ENCODE data around the gene MCHR1. TPM values are rescaled to one million over a fixed set of nuclear protein-coding genes. Genes with fewer than 3 reads are reported as not detected.

The MCHR1 gene
- total and polyA plus RNA-seq, 2 experiments from 2014 or later, result 0.91 to 2.4 TPM

GRCh38 chr22:40648386-40648785 lies 30.9 kb upstream of the MCHR1 start (continued):
- TF ChIP-seq, protein P1, sequence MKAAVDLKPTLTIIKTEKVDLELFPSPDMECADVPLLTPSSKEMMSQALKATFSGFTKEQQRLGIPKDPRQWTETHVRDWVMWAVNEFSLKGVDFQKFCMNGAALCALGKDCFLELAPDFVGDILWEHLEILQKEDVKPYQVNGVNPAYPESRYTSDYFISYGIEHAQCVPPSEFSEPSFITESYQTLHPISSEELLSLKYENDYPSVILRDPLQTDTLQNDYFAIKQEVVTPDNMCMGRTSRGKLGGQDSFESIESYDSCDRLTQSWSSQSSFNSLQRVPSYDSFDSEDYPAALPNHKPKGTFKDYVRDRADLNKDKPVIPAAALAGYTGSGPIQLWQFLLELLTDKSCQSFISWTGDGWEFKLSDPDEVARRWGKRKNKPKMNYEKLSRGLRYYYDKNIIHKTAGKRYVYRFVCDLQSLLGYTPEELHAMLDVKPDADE (IDR thresholded peaks at IDR 0.05), result no peak
- no peak for TF ChIP-seq STAT1 (IDR thresholded peaks at IDR 0.05; ENCODE audit: unreplicated experiment)
- no peak for TF ChIP-seq JUNB (IDR thresholded peaks at IDR 0.05; ENCODE audit: unreplicated experiment)
- no peak for TF ChIP-seq ZNF331 (CRISPR knock-in tag; IDR thresholded peaks at IDR 0.05; ENCODE audit: low read depth)
- TF ChIP-seq NANOG (IDR thresholded peaks at IDR 0.05; ENCODE audit: borderline replicate concordance), result no peak
- no peak for TF ChIP-seq EZH2phosphoT487 (IDR thresholded peaks at IDR 0.05; ENCODE audit: unreplicated experiment)

- H3K27me3 Mint-ChIP-seq (ENCODE audit: insufficient read depth, low read depth, poor library complexity), result peaks cover 13% of the 10 kb centered on the region
- ATAC-seq (no peak), DNase-seq (ENCODE audit: low spot score) (no peak)
- Histone ChIP-seq H3K4me2 (no peak overlapping the region), H3K27ac (ENCODE audit: low read depth) (no peak overlapping the region), H2AFZ (no peak overlapping the region), H3K36me3 (ENCODE audit: insufficient read depth) (no peaks in the 10 kb centered on the region), H4K20me1 (replicated peaks; ENCODE audit: insufficient read depth) (no peaks in the 10 kb centered on the region), H3K9me2 (ENCODE audit: insufficient read depth) (no peaks in the 10 kb centered on the region), H3K4me1 (ENCODE audit: insufficient read depth) (peaks cover 4% of the 10 kb centered on the region), H3K79me2 (replicated peaks; ENCODE audit: insufficient read depth) (no peaks in the 10 kb centered on the region), H3F3A (replicated peaks; ENCODE audit: low read depth) (0 out of 2 replicates have a peak, but pooled peaks cover 13% of the 10 kb centered on the region), H3K27me3 (ENCODE audit: insufficient read depth) (no peaks in the 10 kb centered on the region), H3K4me3 (no peak overlapping the region)
- peak overlapping the region; percentile 44; the same call in 1 of the 2 replicates for H3K27ac Mint-ChIP-seq
- H3K36me3 Mint-ChIP-seq (ENCODE audit: low read depth), result no peaks in the 10 kb centered on the region
- no peaks in the 10 kb centered on the region for H3K9me3 Mint-ChIP-seq
- H3K4me1 Mint-ChIP-seq, result peaks cover 9% of the 10 kb centered on the region
- H3K4me3 Mint-ChIP-seq, result no peak overlapping the region
- TF ChIP-seq EZH2 (IDR thresholded peaks at IDR 0.05; ENCODE audit: low read depth, unreplicated experiment) (no peak), EZH2phosphoT487 (IDR thresholded peaks at IDR 0.05; ENCODE audit: unreplicated experiment) (no peak), NANOG (IDR thresholded peaks at IDR 0.05; ENCODE audit: borderline replicate concordance) (no peak), POLR2AphosphoS5 (IDR thresholded peaks at IDR 0.05; ENCODE audit: low read depth) (no peak), JUNB (IDR thresholded peaks at IDR 0.05; ENCODE audit: unreplicated experiment) (no peak), ZNF114 (CRISPR knock-in tag; IDR thresholded peaks at IDR 0.05) (no peak), ZNF331 (CRISPR knock-in tag; IDR thresholded peaks at IDR 0.05; ENCODE audit: low read depth) (no peak), STAT1 (IDR thresholded peaks at IDR 0.05; ENCODE audit: unreplicated experiment) (no peak), ZNF462 (CRISPR knock-in tag; IDR thresholded peaks at IDR 0.05) (no peak), CREB1 (CRISPR knock-in tag; IDR thresholded peaks at IDR 0.05; ENCODE audit: low read depth) (no peak), CTCF (conservative IDR thresholded peaks at IDR 0.05; ENCODE audit: low read depth in 2 of 2) (no peak)
- TF ChIP-seq, protein P1 (IDR thresholded peaks at IDR 0.05), result no peak
These were observed 28.2 kb upstream of the MCHR1 start for GRCh38 chr22:40651057-40651456.

Data from GM23338 (cell line).